SK-N-SH treated with all-trans-retinoic acid at 6 μM for 48 hours (cell line): Measurements from ENCODE around the gene ZNF346.

ENCODE experiments used
- BACH2 ChIP-seq: fragments of 250-450 bp; sonication (Bioruptor Pico); IDR thresholded peaks from 2 replicates; pipeline ENCODE4 v1.9.0; 2021; ENCODE audit warnings: mild to moderate bottlenecking, borderline replicate concordance
- CREB5 ChIP-seq: fragments of 250-450 bp; sonication (Bioruptor Pico); IDR thresholded peaks from 2 replicates; pipeline ENCODE4 v1.5.1; 2020; ENCODE audit warnings: low read depth, mild to moderate bottlenecking, moderate library complexity
- CSDC2 ChIP-seq: fragments of 250-450 bp; sonication (Bioruptor Pico); IDR thresholded peaks from 2 replicates; pipeline ENCODE4 v1.5.0; 2020; ENCODE audit warnings: mild to moderate bottlenecking, moderate library complexity
- ISL1 ChIP-seq: fragments of 250-450 bp; sonication (Bioruptor Pico); IDR thresholded peaks from 2 replicates; pipeline ENCODE4 v2.1.2; 2022; ENCODE audit warnings: mild to moderate bottlenecking, moderate library complexity
- POU6F1 ChIP-seq: fragments of 250-450 bp; sonication (Bioruptor Pico); IDR thresholded peaks from 2 replicates; pipeline ENCODE4 v1.8.0; 2021; ENCODE audit warnings: low read depth, mild to moderate bottlenecking, moderate library complexity, borderline replicate concordance
- RARB ChIP-seq: fragments of 250-450 bp; sonication (Bioruptor Pico); IDR thresholded peaks from 2 replicates; pipeline ENCODE4 v1.8.0; 2021; ENCODE audit warnings: mild to moderate bottlenecking, moderate library complexity
- SNAI2 ChIP-seq: fragments of 250-450 bp; sonication (Bioruptor Pico); IDR thresholded peaks from 2 replicates; pipeline ENCODE4 v1.5.0; 2020; ENCODE audit warnings: mild to moderate bottlenecking, moderate library complexity
- ZC3H10 ChIP-seq: fragments of 250-450 bp; sonication (Bioruptor Pico); IDR thresholded peaks from 2 replicates; pipeline ENCODE4 v1.5.1; 2021; ENCODE audit warnings: mild to moderate bottlenecking, moderate library complexity
- ZNF565 ChIP-seq: fragments of 450-650 bp; formaldehyde crosslinking; conservative IDR thresholded peaks from 2 replicates; pipeline ENCODE4 v1.5.0; 2020; ENCODE audit warnings: low read depth, mild to moderate bottlenecking, moderate library complexity

- TF ChIP-seq CREB5 (no peak), CSDC2 (CRISPR knock-in tag) (no peak), ISL1 (CRISPR knock-in tag) (no peak), BACH2 (CRISPR knock-in tag) (no peak), ZNF565 (CRISPR knock-in tag) (no peak), ZC3H10 (CRISPR knock-in tag) (no peak), SNAI2 (CRISPR knock-in tag) (no peak), RARB (CRISPR knock-in tag) (no peak), POU6F1 (no peak)
Measured at GRCh38 chr5:177018341-177018740, 4.2 kb upstream of the ZNF346 start.
